ENCODE measurements around the gene ARHGAP33.
A peak's percentile ranks its signal among the peaks of the same experiment; 100 is the strongest.

ARHGAP33 gene, protein sequence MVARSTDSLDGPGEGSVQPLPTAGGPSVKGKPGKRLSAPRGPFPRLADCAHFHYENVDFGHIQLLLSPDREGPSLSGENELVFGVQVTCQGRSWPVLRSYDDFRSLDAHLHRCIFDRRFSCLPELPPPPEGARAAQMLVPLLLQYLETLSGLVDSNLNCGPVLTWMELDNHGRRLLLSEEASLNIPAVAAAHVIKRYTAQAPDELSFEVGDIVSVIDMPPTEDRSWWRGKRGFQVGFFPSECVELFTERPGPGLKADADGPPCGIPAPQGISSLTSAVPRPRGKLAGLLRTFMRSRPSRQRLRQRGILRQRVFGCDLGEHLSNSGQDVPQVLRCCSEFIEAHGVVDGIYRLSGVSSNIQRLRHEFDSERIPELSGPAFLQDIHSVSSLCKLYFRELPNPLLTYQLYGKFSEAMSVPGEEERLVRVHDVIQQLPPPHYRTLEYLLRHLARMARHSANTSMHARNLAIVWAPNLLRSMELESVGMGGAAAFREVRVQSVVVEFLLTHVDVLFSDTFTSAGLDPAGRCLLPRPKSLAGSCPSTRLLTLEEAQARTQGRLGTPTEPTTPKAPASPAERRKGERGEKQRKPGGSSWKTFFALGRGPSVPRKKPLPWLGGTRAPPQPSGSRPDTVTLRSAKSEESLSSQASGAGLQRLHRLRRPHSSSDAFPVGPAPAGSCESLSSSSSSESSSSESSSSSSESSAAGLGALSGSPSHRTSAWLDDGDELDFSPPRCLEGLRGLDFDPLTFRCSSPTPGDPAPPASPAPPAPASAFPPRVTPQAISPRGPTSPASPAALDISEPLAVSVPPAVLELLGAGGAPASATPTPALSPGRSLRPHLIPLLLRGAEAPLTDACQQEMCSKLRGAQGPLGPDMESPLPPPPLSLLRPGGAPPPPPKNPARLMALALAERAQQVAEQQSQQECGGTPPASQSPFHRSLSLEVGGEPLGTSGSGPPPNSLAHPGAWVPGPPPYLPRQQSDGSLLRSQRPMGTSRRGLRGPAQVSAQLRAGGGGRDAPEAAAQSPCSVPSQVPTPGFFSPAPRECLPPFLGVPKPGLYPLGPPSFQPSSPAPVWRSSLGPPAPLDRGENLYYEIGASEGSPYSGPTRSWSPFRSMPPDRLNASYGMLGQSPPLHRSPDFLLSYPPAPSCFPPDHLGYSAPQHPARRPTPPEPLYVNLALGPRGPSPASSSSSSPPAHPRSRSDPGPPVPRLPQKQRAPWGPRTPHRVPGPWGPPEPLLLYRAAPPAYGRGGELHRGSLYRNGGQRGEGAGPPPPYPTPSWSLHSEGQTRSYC

DNA sequence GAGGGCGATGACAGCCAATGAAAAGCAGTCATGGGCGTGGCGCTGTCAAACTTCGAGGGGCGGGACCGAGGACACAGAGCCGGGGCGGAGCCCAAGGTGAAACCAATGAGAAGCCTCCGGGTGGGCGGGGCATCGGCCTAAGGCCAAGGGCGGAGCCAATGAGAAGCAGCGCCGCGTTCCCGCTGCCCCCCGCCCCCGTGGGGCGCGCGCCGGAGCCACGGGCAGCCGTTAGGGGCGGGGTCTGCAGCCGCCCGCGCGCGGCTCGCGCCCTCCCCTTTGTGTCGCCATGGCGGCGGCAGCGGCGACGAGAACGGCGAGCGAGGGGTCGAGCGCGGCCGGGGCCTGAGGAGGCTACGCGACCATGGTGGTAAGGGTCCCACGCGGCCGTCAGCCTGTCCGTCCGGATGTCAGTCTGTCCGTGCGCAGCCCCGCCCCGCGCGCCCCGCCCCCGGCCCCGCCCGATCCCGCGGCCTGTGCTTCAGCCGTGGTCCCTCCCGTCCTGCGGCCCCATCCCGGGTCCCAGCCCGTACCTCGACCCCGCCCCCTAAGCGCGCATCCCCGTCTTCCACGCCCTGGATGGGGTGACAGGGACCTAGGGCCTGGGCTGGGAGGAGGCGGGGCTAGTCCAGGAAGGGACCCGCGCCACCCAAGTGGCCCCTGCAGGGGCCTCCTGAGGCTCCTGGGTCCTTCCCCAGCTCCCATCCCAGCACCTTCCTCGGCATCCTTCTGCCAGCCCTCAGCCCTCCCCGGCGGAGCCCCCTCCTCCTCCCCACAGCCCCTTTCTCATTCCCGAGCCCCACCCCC is at the start of gene ARHGAP33:
Gene ARHGAP33 (plus strand): TSS at position 267 of the 804 bp plus-strand sequence. CDS start 95 bp downstream, at position 362.
- DNase-seq (ENCODE audit: insufficient read length, low spot score) = peak; percentile 97
- peak; percentile 95 for FAIRE-seq

DNA sequence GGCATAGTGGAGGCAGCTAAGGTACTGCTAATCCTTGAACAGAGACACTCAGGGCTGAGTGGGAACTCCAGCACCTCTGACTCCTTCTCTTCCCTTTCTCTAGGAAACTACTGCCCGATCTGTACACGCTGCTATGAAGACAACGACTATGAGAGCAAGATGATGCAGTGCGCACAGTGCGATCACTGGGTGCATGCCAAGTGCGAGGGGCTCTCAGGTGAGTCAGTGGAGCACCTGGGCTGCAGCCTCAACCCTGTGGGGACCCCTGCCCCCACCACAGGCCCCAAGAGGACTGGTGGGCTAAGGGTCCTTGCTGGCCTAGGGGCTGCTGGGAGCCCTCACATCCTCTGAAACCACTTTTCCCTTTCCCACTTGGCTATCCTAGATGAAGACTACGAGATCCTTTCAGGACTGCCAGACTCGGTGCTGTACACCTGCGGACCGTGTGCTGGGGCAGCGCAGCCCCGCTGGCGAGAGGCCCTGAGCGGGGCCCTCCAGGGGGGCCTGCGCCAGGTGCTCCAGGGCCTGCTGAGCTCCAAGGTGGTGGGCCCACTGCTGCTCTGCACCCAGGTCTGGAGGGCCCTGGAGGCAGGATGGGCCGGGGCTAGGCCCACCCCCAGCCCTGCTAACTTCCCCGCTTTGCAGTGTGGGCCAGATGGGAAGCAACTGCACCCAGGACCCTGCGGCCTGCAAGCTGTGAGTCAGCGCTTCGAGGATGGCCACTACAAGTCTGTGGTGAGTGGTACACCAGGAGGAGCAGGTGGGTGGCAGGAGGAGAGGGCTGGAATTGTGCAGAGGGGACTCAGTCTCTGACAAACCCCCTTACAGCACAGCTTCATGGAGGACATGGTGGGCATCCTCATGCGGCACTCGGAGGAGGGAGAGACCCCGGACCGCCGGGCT is 48.1 kb upstream of the ARHGAP33 start:
- no peak for DNase-seq (ENCODE audit: insufficient read length, low spot score)
- FAIRE-seq = no peak

DNA sequence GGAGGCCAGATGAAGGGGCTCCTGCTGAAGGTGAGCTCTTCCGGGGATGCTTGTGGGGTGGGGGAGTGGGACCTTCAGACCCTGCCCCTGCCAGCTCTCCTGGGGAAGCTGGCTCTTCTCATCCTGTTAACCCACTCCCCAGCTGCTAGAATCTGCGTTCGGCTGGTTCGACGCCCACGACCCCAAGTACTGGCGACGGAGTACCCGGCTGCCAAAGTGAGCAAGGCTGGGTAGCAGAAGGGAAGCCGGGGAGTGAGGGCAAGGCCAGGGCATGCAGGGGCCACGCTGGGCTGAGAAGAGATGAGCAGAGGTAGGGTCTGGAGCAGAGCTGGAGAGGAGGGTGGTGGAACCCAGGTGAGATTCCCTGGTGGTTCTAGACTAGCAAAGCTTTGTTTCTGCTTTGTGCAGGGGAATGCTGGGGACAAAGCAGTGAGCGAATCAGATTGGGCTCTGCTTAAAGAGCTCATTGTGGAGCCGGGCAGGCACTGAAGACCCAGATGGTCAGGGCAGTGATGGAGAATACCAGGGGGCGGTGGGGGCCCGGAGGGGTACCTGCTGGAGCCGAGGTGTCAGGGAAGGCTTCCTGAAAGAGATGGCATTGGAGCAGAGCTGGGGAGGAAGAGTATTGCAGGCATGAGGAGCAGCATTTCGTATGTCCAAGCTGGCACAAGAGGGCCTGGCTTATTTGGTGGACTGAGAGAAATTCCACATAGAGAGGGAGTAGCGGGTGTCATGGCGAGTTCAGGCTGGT is 47.2 kb upstream of the ARHGAP33 start:
- FAIRE-seq = no peak

DNA sequence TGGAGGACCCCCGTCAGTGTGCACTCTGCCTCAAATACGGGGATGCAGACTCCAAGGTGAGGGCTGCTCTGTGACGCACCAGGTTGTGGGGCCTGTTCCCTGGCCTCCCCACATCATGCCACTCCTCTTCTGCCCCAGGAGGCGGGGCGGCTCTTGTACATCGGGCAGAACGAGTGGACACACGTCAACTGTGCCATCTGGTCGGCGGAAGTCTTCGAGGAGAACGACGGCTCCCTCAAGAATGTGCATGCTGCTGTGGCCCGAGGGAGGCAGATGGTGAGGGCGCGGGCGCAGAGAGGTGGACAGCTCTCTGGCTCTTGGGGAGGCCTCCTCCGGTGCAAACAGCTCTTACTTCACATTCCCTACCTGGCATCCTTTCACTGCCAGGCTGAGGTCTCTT is 46.3 kb upstream of the ARHGAP33 start:
- DNase-seq (ENCODE audit: insufficient read length, low spot score) (no peak), FAIRE-seq (no peak)

More for the DNA sequence above, 47.2 kb upstream of the ARHGAP33 start:
- no peak for DNase-seq (ENCODE audit: insufficient read length, low spot score)

DNA sequence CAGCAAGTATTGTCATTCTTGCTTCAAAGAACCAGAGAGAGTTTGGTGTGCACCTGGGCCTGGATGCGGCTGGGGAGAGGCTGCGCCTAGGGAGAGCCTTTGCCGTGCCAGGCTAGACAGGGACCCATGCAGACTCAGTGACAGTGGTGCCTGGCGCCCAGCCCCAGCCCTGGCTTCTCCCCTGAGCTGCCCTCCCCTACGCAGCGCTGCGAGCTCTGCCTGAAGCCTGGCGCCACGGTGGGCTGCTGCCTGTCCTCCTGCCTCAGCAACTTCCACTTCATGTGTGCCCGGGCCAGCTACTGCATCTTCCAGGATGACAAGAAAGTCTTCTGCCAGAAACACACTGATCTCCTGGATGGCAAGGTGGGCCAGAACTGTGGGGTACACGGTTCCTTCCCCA is 45.6 kb upstream of the ARHGAP33 start:
- DNase-seq (ENCODE audit: insufficient read length, low spot score) (no peak), FAIRE-seq (no peak)

DNA sequence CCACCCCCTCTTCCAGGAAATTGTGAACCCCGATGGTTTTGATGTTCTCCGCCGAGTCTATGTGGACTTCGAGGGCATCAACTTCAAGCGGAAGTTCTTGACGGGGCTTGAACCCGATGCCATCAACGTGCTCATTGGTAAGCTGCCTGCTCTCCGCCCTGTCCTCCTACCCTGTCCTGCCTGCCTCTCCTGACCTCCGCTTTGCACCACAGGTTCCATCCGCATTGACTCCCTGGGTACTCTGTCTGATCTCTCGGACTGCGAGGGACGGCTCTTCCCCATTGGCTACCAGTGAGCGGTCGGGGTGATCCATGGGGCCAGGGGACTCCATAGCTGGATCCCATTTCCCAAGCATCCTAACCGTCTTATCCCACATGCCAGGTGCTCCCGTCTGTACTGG is 45.0 kb upstream of the ARHGAP33 start:
- DNase-seq (ENCODE audit: insufficient read length, low spot score) = no peak

DNA sequence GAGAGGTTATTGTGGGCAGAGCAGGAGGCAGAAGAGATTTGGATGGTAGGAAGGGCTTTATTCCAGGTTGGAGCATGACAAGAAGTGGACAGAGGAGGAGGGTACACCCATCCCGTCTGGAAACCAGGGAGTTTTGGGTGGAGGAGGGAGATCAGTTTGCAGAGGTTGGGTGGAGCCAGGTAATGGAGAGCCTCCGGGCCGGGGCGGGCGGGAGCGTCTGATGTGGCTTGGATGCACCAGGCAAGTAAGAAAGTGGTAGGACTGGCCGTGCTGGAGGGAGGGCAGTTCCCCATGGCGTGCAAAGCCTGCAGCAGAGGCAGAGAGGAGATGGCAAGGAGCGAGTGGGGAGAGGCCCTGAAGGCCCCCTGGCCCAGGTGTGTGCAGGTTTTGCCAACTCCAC is 44.0 kb upstream of the ARHGAP33 start:
- FAIRE-seq = no peak
- no peak for DNase-seq (ENCODE audit: insufficient read length, low spot score)

More for the DNA sequence above, 45.0 kb upstream of the ARHGAP33 start:
- no peak for FAIRE-seq

DNA sequence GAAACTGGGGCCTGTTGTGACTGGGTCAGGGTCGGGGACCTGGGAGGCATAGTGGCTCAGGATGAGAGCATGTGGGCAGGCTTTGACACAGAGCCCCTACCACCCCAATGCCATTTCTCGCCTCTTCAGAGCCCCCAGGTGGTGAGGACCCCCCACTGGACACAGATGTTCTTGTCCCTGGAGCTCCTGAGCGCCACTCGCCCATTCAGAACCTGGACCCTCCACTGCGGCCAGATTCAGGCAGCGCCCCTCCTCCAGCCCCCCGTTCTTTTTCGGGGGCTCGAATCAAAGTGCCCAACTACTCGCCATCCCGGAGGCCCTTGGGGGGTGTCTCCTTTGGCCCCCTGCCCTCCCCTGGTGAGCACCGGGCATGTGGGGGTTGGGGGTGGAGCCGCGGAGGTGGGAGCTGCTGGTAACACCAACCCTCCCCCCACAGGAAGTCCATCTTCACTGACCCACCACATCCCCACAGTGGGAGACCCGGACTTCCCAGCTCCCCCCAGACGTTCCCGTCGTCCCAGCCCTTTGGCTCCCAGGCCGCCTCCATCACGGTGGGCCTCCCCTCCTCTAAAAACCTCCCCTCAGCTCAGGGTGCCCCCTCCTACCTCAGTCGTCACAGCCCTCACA is 43.5 kb upstream of the ARHGAP33 start:
- FAIRE-seq = no peak
- no peak for DNase-seq (ENCODE audit: insufficient read length, low spot score)

DNA sequence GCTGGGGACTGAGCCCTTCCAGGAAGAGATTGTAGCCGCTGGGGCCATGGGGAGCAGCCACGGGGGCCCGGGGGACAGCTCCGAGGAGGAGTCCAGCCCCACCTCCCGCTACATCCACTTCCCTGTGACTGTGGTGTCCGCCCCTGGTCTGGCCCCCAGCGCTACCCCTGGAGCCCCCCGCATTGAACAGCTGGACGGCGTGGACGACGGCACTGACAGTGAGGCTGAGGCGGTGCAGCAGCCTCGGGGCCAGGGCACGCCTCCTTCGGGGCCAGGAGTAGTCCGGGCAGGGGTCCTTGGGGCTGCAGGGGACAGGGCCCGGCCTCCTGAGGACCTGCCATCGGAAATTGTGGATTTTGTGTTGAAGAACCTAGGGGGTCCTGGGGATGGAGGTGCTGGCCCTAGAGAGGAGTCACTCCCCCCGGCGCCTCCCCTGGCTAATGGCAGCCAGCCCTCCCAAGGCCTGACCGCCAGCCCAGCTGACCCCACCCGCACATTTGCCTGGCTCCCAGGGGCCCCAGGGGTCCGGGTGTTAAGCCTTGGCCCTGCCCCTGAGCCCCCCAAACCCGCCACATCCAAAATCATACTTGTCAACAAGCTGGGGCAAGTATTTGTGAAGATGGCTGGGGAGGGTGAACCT is 42.7 kb upstream of the ARHGAP33 start:
- no peak for DNase-seq (ENCODE audit: insufficient read length, low spot score)

DNA sequence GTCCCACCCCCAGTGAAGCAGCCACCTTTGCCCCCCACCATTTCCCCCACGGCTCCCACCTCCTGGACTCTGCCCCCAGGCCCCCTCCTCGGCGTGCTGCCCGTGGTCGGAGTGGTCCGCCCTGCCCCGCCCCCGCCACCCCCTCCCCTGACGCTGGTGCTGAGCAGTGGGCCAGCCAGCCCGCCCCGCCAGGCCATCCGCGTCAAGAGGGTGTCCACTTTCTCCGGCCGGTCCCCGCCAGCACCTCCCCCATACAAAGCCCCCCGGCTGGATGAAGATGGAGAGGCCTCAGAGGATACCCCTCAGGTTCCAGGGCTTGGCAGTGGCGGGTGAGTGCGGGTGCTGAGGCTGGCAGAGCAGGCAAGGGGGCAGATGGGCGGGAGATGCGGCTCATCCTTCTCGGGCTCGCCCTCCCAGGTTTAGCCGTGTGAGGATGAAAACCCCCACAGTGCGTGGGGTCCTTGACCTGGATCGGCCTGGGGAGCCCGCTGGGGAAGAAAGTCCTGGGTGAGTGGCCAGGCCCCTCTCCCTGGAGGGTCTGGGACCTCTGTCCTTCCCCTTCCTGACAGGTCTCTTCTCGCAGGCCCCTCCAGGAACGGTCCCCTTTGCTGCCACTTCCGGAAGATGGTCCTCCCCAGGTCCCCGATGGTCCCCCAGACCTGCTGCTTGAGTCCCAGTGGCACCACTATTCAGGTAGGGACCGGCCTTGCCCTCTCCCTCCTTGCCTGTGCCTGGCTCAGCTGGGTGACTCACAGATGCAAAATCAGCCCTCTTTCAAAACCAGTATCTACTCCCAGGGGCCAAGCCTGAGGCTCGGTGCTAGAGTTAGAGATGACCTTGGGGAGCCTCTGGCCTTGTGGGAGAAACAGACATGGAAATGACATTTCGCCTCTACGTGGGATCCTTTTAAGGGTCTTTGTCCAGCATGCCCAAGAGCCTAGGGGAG is 41.9 kb upstream of the ARHGAP33 start:
- FAIRE-seq = no peak
- no peak for DNase-seq (ENCODE audit: insufficient read length, low spot score)

More for the DNA sequence above, 42.7 kb upstream of the ARHGAP33 start:
- FAIRE-seq = no peak

DNA sequence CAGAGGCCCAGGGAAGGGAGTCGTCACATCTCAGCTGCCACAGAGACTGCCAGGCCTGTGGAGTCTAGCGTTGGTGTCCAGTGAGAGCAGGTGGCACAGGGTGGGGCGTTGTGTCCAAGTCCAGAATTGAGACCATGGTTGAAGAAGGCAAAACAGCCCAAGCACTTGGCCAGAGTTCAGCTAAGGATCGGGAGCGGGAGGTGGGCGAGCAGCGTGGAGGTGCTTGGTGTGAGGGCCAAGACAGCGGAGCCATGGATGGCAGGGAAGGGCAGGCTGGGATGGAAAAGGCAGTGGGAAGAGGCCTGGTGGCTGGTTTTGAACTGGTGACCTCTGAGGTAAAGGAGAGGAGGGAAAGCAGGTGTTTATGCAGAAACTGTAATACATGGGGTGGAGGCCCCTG is 41.1 kb upstream of the ARHGAP33 start:
- FAIRE-seq = no peak
- no peak for DNase-seq (ENCODE audit: insufficient read length, low spot score)

DNA sequence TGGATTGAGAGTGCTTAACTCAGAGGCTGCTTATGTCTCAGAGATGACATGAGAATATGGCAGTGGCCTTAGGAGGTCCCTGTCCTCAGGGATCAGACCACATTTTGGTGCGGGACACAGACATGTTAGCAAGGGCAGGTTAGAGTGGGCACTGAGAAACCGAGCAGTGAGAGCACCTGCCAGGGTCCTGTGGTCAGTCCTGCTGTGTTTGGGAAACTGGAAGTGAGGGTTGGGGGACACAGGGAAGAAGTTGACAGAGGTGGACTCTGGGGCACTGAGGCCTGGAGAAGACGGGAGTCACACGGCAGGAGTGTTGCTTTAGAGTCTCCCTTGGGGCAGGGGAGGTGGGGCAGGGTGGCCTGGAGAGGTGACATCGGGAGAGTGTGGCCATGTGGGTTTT is 40.5 kb upstream of the ARHGAP33 start:
- no peak for FAIRE-seq
- DNase-seq (ENCODE audit: insufficient read length, low spot score) = no peak

DNA sequence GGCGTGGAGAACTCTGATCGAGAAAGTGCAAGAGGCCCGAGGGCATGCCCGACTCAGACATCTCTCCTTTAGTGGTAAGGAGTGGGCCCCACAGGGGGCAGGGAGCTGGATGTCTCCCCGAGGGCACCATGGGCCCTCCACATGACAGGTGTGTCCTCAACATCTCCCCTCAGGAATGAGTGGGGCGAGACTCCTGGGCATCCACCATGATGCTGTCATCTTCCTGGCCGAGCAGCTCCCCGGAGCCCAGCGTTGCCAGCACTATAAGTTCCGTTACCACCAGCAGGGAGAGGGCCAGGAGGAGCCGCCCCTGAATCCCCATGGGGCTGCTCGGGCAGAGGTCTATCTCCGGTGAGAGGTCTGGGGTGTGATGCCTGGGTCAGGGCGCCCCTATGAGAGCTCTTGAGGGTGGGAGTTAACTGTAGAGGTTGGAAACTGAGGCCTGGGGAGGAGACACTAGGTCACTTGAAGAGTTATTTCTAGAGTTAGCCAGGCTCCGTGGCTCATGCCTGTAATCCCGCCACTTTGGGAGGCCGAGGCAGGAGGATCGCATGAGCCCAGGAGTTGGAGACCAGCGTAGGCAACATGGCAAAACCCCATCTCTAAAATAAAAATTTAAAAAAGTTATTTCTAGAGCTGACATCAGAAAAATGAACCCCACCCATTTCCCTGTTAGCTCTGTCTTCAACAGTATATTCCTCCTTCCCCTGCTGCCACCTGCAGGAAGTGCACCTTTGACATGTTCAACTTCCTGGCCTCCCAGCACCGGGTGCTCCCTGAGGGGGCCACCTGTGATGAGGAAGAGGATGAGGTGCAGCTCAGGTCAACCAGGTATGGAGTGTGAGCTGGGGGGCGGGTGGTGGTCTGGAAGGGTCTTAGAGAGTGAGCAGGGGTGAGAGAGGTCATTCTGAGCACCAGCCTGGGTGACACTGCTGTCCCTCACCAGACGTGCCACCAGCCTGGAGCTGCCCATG is 38.2 kb upstream of the ARHGAP33 start:
- no peak for DNase-seq (ENCODE audit: insufficient read length, low spot score)
- FAIRE-seq = peak; percentile 28

DNA sequence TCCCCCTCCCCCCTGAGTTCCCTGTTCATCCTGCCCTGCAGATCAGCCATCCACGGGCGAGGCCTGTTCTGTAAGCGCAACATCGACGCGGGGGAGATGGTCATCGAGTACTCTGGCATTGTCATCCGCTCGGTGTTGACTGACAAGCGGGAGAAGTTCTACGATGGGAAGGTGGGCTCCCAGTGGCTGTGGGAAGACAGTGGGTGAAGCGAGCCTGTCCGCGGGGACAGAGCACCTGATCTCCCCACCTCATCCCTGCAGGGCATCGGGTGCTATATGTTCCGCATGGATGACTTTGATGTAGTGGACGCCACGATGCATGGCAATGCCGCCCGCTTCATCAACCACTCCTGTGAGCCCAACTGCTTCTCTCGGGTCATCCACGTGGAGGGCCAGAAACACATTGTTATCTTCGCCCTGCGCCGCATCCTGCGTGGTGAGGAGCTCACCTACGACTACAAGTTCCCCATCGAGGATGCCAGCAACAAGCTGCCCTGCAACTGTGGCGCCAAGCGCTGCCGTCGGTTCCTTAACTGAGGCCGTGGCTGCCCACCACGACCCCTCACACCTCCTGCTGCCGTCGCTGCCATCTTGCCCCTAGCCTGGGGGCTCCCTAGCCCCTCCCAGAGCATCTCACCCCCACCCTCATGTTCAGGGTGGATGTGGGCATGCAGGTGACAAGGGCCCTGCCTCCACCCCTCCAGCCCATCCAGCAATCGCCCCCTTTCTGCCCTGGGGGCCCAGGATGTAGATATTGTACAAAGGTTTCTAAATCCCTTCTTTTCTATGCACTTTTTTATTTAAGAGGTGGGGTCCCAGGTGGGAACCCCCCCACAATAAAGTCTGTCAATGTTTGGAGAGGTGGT is 37.1 kb upstream of the ARHGAP33 start:
- no peak for DNase-seq (ENCODE audit: insufficient read length, low spot score)

More for the DNA sequence above, 37.1 kb upstream of the ARHGAP33 start:
- no peak for FAIRE-seq
